GM12878 (cell line): ENCODE results near the gene CTSA. TPM values are rescaled to one million over a fixed set of nuclear protein-coding genes. Genes with fewer than 3 reads are reported as not detected.

Experiments used
- ATAC-seq: fragments of 200-7000 bp; cut with Tn5 transposase; 3 replicates; pipeline ENCODE4 v1.9.1; 2020; ENCODE audit warnings: mild to moderate bottlenecking, moderate library complexity
- BruUV-seq: library from RNA; stranded (reverse); fragments of 400-500 nt; replicated peaks from 2 replicates; lab custom pipeline; 2021; lab: Mats Ljungman, UMichigan
- CTCF ChIA-PET: fragments of 300-600 bp; sonication (Branson Sonifier 250); formaldehyde crosslinking; extraction: SDS; loops from one replicate; lab custom pipeline; 2021; ENCODE audit warnings: inconsistent platforms; lab: Yijun Ruan, JAX
- POLR2A ChIA-PET: fragments of 350-600 bp; formaldehyde crosslinking; extraction: SDS; loops from one replicate; lab custom pipeline; 2021; ENCODE audit warnings: inconsistent platforms; lab: Charles Lee
- RAD21 ChIA-PET: fragments of 300-600 bp; sonication (Branson Sonifier 250); formaldehyde crosslinking; loops from one replicate; lab custom pipeline; 2023; ENCODE audit warnings: antibody characterized with exemption; ENCODE audit not compliant: unreplicated experiment; lab: Charles Lee
- SMC1A ChIA-PET: fragments of 300-600 bp; sonication (Branson Sonifier 250); formaldehyde crosslinking; loops from one replicate; lab custom pipeline; 2023; ENCODE audit not compliant: unreplicated experiment, uncharacterized antibody; lab: Charles Lee
- DNase-seq: peaks from one replicate; pipeline ENCODE4 v3.0.0-alpha.2; 2011; ENCODE audit warnings: low read depth, low spot score
- FAIRE-seq: peaks from 3 replicates; lab custom pipeline; 2011; peaks lifted over from hg19 to GRCh38; lab: Jason Lieb, UNC
- H2AFZ ChIP-seq: 2 replicates; pipeline ENCODE4 v1.6.0; 2011; ENCODE audit warnings: low read depth, low read length, control low read depth; ENCODE audit not compliant: control insufficient read depth
- H3K27ac ChIP-seq: 2 replicates; pipeline ENCODE4 v1.5.1; 2011; ENCODE audit warnings: control low read depth; ENCODE audit not compliant: control insufficient read depth, insufficient read depth
- H3K27me3 ChIP-seq, 2 experiments: replicated peaks in 1 of 2; 2 replicates each; pipeline versions ENCODE4 v1.6.0 to v1.6.1; 2011; ENCODE audit warnings: low read length in 1 of 2; ENCODE audit not compliant: control insufficient read depth in 2 of 2, insufficient read depth in 2 of 2
- H3K36me3 ChIP-seq, 2 experiments: 2 replicates each; pipeline ENCODE4 v1.5.1; 2011; ENCODE audit warnings: low read length in 1 of 2; ENCODE audit not compliant: control insufficient read depth in 2 of 2, insufficient read depth in 2 of 2
- H3K4me1 ChIP-seq: 2 replicates; pipeline ENCODE4 v1.6.1; 2011; ENCODE audit warnings: mild to moderate bottlenecking, low read length, moderate library complexity, mixed read lengths; ENCODE audit not compliant: control insufficient read depth, insufficient read depth
- H3K4me2 ChIP-seq: 2 replicates; pipeline ENCODE4 v1.6.0; 2011; ENCODE audit warnings: control low read depth; ENCODE audit not compliant: control insufficient read depth, insufficient read depth
- H3K4me3 ChIP-seq: fragments of 200-600 bp; sonication (generic); 2 replicates; pipeline ENCODE4 v1.5.1; 2016
- H3K79me2 ChIP-seq: 2 replicates; pipeline ENCODE4 v1.6.0; 2011; ENCODE audit warnings: low read length; ENCODE audit not compliant: control insufficient read depth, insufficient read depth
- H3K9ac ChIP-seq: 2 replicates; pipeline ENCODE4 v1.8.0; 2011; ENCODE audit warnings: low read length, control low read depth, mixed read lengths; ENCODE audit not compliant: control insufficient read depth, insufficient read depth
- H3K9me3 ChIP-seq: replicated peaks from 3 replicates; pipeline ENCODE4 v1.5.1; 2011; ENCODE audit warnings: mild to moderate bottlenecking, low read length; ENCODE audit not compliant: control insufficient read depth, insufficient read depth
- H4K20me1 ChIP-seq: 2 replicates; pipeline ENCODE4 v1.6.0; 2011; ENCODE audit not compliant: control insufficient read depth, insufficient read depth
- BACH1 ChIP-seq: fragments of 450-650 bp; IDR thresholded peaks from 2 replicates; pipeline ENCODE4 v1.6.1; 2017; ENCODE audit warnings: mild to moderate bottlenecking, borderline replicate concordance
- CEBPB ChIP-seq, 2 experiments: fragments of 150-350 bp in 1 of 2; IDR thresholded peaks; 2 replicates each; pipeline ENCODE4 v1.6.1; 2012 to 2014; ENCODE audit warnings: low read depth in 2 of 2, low read length in 2 of 2, borderline replicate concordance in 1 of 2, inconsistent platforms in 1 of 2
- CREB1 ChIP-seq: IDR thresholded peaks from 2 replicates; pipeline ENCODE4 v1.6.1; 2012; ENCODE audit warnings: low read depth, mild to moderate bottlenecking, inconsistent platforms
- CTCF ChIP-seq, 3 experiments: IDR thresholded peaks in 2 of 3; conservative IDR thresholded peaks in 1 of 3; 2 replicates each; pipeline ENCODE4 v1.5.1; 2011; ENCODE audit warnings: low read depth in 3 of 3, low read length in 3 of 3, mild to moderate bottlenecking in 3 of 3, control low read depth in 2 of 3, moderate library complexity in 2 of 3, inconsistent platforms in 1 of 3, mixed read lengths in 1 of 3; ENCODE audit not compliant: control insufficient read depth in 2 of 3, insufficient read depth in 1 of 3; ENCODE audit errors: extremely low read depth in 1 of 3
- EED ChIP-seq: sonication (generic); IDR thresholded peaks from 2 replicates; pipeline ENCODE4 v1.6.1; 2016; ENCODE audit warnings: antibody characterized with exemption, low read depth
- JUND ChIP-seq: IDR thresholded peaks from 2 replicates; pipeline ENCODE4 v1.6.1; 2012; ENCODE audit warnings: low read depth, mild to moderate bottlenecking, low read length, improper control_type of control experiment, moderate library complexity
- NFIC ChIP-seq: IDR thresholded peaks from 2 replicates; pipeline ENCODE4 v1.6.1; 2012; ENCODE audit warnings: low read depth, mild to moderate bottlenecking, inconsistent platforms, low read length, moderate library complexity
- POLR2A ChIP-seq: IDR thresholded peaks from 2 replicates; pipeline ENCODE4 v1.6.1; 2011; ENCODE audit warnings: low read depth, mild to moderate bottlenecking, low read length
- POLR2AphosphoS5 ChIP-seq: IDR thresholded peaks from 2 replicates; pipeline ENCODE4 v1.6.1; 2011; ENCODE audit warnings: mild to moderate bottlenecking, low read length, inconsistent platforms
- RAD21 ChIP-seq: IDR thresholded peaks from 2 replicates; pipeline ENCODE4 v1.6.1; 2011; ENCODE audit warnings: mild to moderate bottlenecking, low read depth, low read length, moderate library complexity; ENCODE audit not compliant: insufficient read depth
- RELA ChIP-seq: fragments of 450-650 bp; IDR thresholded peaks from 2 replicates; pipeline ENCODE4 v1.8.0; 2014; ENCODE audit warnings: borderline replicate concordance; ENCODE audit not compliant: partially characterized antibody
- SIN3A ChIP-seq: IDR thresholded peaks from 2 replicates; pipeline ENCODE4 v1.6.1; 2012; ENCODE audit warnings: low read depth, low read length, improper control_type of control experiment
- SMC3 ChIP-seq: IDR thresholded peaks from 2 replicates; pipeline ENCODE4 v1.6.1; 2011; ENCODE audit warnings: low read length, improper control_type of control experiment, borderline replicate concordance
- TAF1 ChIP-seq: IDR thresholded peaks from 2 replicates; pipeline ENCODE4 v1.6.1; 2011; ENCODE audit warnings: mild to moderate bottlenecking, low read depth, low read length, borderline replicate concordance
- USF1 ChIP-seq: IDR thresholded peaks from 2 replicates; pipeline ENCODE4 v1.6.1; 2011; ENCODE audit warnings: borderline replicate concordance, low read depth, mild to moderate bottlenecking, moderate library complexity, mixed read lengths, low read length; ENCODE audit not compliant: insufficient read depth; ENCODE audit errors: extremely low read length
- YBX1 ChIP-seq: fragments of 450-650 bp; IDR thresholded peaks from 2 replicates; pipeline ENCODE4 v1.6.1; 2016; ENCODE audit warnings: antibody characterized with exemption
- ZNF24 ChIP-seq: fragments of 450-650 bp; IDR thresholded peaks from 2 replicates; pipeline ENCODE4 v1.6.1; 2017; ENCODE audit warnings: antibody characterized with exemption, mild to moderate bottlenecking
- WGBS: methylation state at CpG from one replicate; pipeline ENCODE4 v1.1.6; 2016; ENCODE audit warnings: low lambda C conversion rate; ENCODE audit not compliant: insufficient replicate concordance, insufficient coverage; ENCODE audit errors: missing lambda C conversion rate; 5-methylcytosine and 5-hydroxymethylcytosine counted together
- in situ Hi-C: fragments of 300-500 bp; cut with MboI; formaldehyde crosslinking; loops from 9 replicates; pipeline ENCODE4 v1.14.3; 2018; ENCODE audit warnings: mixed read lengths
- intact Hi-C: fragments of 100-400 bp; cut with micrococcal nuclease; formaldehyde crosslinking; loops from one replicate; pipeline ENCODE4 v1.14.2; 2022; ENCODE audit not compliant: unreplicated experiment
- polyA plus RNA-seq, 11 experiments: library from polyadenylated mRNA; depleted of rRNA in 4 of 11; unstranded in 6 of 11; stranded (reverse) in 5 of 11; fragments of >200 nt; fragmentation: Nextera tagmentation in 4 of 11; fragmentation: Illumina TruSeq in 1 of 11; extraction: Ambion mirVana in 4 of 11; extraction: Trizol in 1 of 11; gene quantifications; 1 replicate in 1 of 11; 2 replicates in 10 of 11; pipeline versions ENCODE4 v1.2.1 to v1.2.3, GENCODE V29; 2011 to 2016; ENCODE audit warnings: inconsistent platforms in 2 of 11, missing spikeins in 2 of 11, low read depth in 1 of 11
- total RNA-seq, 4 experiments: library from RNA; depleted of rRNA in 3 of 4; stranded (reverse); fragments of >200 nt in 3 of 4; fragmentation: Illumina TruSeq in 1 of 4; extraction: Trizol in 1 of 4; gene quantifications; 2 replicates each; pipeline versions ENCODE4 v1.2.1 to v1.2.3, GENCODE V29; 2013 to 2021

The CTSA gene
- total and polyA plus RNA-seq, 10 of the 15 experiments (the other 5 are each of a cell fraction or from before 2014, with no cell fraction given) = 7.1 to 67.0 (median 36.2) TPM

- H3K27me3 ChIP-seq = no peaks in the 10 kb centered on the region
- DNase-seq = peak; percentile 38
- intact Hi-C loops = loop anchor here (1.0 to 2.0 kb wide), 3 partner anchors 37 to 77 kb away; partner anchors contain the start of genes ACOT8, CTSA, NEURL2 and ZSWIM3
- no peaks in the 10 kb centered on the region for H4K20me1 ChIP-seq
- peak overlapping the region; percentile 97 for H3K9ac ChIP-seq
- peaks cover 5% of the 10 kb centered on the region; the same call in 1 of the 2 replicates for H3K4me1 ChIP-seq
- BruUV-seq = no TSS peak
- ChIA-PET CTCF (interaction anchor here (0.6 to 6.5 kb wide), 22 partner anchors 9 to 473 kb away, joined by 3 to 79 read pairs (median 4); partner anchors contain the start of genes ELMO2 and ZSWIM1), SMC1A (interaction anchor here (1.0 to 4.1 kb wide), 9 partner anchors 14 to 134 kb away, joined by 3 to 33 read pairs (median 5); partner anchors contain the start of gene SNX21), POLR2A (interaction anchor here (0.6 to 2.9 kb wide), 13 partner anchors 10 to 137 kb away, joined by 3 to 50 read pairs (median 9); partner anchors contain the start of genes ACOT8, CTSA, NEURL2 and PLTP), RAD21 (interaction anchor here (0.7 to 5.5 kb wide), 14 partner anchors 9 to 154 kb away, joined by 3 to 66 read pairs (median 7); partner anchors contain the start of gene ZSWIM1)
- in situ Hi-C loops = no loop called here
- peak overlapping the region; percentile 93 for H3K4me2 ChIP-seq
- peak overlapping the region; percentile 75 for H3K4me3 ChIP-seq
- peak; percentile 23 for FAIRE-seq
- peaks cover 23% of the 10 kb centered on the region for H3K79me2 ChIP-seq
- H3K36me3 ChIP-seq = peaks cover 2 to 4% of the 10 kb centered on the region in 2 experiments; a peak in 3 of 4 replicates
- no peaks in the 10 kb centered on the region for H3K9me3 ChIP-seq
- H3K27ac ChIP-seq = peak overlapping the region; percentile 97
- WGBS = 29% methylated on average over 22 of the region's 22 CpGs
- peak overlapping the region; percentile 91 for H2AFZ ChIP-seq
- ATAC-seq = peak; percentile 57
- no peak for TF ChIP-seq NFIC
- no peak; the same call in 1 of the 2 replicates for TF ChIP-seq BACH1
- peak; percentile 31 for TF ChIP-seq RAD21
- TF ChIP-seq USF1 = no peak
- no peak for TF ChIP-seq SIN3A
- no peak for TF ChIP-seq JUND
- TF ChIP-seq ZNF24 = no peak
- peak; percentile 33; the same call in 1 of the 2 replicates for TF ChIP-seq SMC3
- TF ChIP-seq CTCF (IDR thresholded peaks at IDR 0.05 in 2 of 3, conservative IDR thresholded peaks at IDR 0.05 in 1 of 3; ENCODE audit: control insufficient read depth in 2 of 3, extremely low read depth in 1 of 3, insufficient read depth in 1 of 3, low read depth in 3 of 3, low read length in 3 of 3) = peak; percentile 28 to 67 (median 49); a peak in 4 of 6 replicates
- TF ChIP-seq RELA = no peak
- no peak for TF ChIP-seq CEBPB (IDR thresholded peaks at IDR 0.05; ENCODE audit: borderline replicate concordance in 1 of 2, low read depth in 2 of 2, low read length in 2 of 2)
- TF ChIP-seq YBX1 = no peak
- TF ChIP-seq EED = no peak
- no peak for TF ChIP-seq POLR2A
- TF ChIP-seq TAF1 = no peak
- no peak for TF ChIP-seq CREB1
- peak; percentile 46; the same call in 1 of the 2 replicates for TF ChIP-seq POLR2AphosphoS5
Measured at GRCh38 chr20:45933266-45934045, 42.3 kb downstream of the CTSA start.
